SJCRH30 (cell line): ENCODE measurements around the gene CFAP52. TPM values are rescaled to one million over a fixed set of nuclear protein-coding genes. Genes with fewer than 3 reads are reported as not detected.
"Not testable (repeated sequence)": the region's sequence is repeated elsewhere in the genome, so short reads cannot be mapped to it uniquely, and the experiment has no call there.

Source experiments
- DNase-seq, 2 experiments: peaks; one replicate each; pipeline ENCODE4 v3.0.0-alpha.2; 2015 to 2020
- H3K27ac ChIP-seq: fragments of 250-450 bp; sonication (Bioruptor Pico); 2 replicates; pipeline ENCODE4 v1.5.1; 2020; ENCODE audit warnings: mild to moderate bottlenecking, moderate library complexity
- H3K27me3 ChIP-seq: fragments of 250-450 bp; sonication (Bioruptor Pico); 2 replicates; pipeline ENCODE4 v1.5.1; 2020; ENCODE audit warnings: mild to moderate bottlenecking, moderate library complexity
- H3K36me3 ChIP-seq: fragments of 250-450 bp; sonication (Bioruptor Pico); 2 replicates; pipeline ENCODE4 v1.5.1; 2020; ENCODE audit warnings: mild to moderate bottlenecking, moderate library complexity
- H3K4me1 ChIP-seq: fragments of 250-450 bp; sonication (Bioruptor Pico); 2 replicates; pipeline ENCODE4 v1.5.1; 2020; ENCODE audit warnings: mild to moderate bottlenecking, moderate library complexity
- H3K4me3 ChIP-seq: fragments of 250-450 bp; sonication (Bioruptor Pico); 2 replicates; pipeline ENCODE4 v1.5.1; 2020; ENCODE audit warnings: mild to moderate bottlenecking, moderate library complexity
- H3K9me3 ChIP-seq: fragments of 250-450 bp; sonication (Bioruptor Pico); replicated peaks from 2 replicates; pipeline ENCODE4 v1.5.1; 2020; ENCODE audit warnings: mild to moderate bottlenecking, moderate library complexity
- total RNA-seq: library from RNA; depleted of rRNA; stranded (reverse); fragments of >200 nt; shearing (Covaris generic); gene quantifications from 2 replicates; pipeline ENCODE4 v1.2.3, GENCODE V29; 2014

CFAP52 gene
- total RNA-seq, 1 experiment from 2014 or later: not detected

DNA sequence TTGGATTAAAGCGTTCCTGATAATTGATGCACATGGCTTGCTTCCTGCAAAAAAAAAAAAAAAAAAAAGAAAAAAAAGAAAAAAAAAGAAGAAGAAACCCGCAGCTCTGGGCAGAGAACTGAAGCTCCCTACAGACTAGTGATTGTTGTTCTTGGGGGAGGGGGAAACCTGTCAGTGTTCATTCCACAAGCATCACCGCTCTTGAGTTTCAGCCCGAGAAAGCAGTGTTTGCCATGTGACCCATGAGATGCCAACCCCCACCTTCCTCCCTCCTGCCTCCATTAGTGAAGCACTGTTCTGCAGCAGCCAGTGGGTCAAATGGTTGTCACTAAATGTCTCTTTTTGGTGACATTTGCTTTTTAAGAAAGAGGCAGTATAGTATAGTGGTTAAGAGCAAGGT is 70.6 kb downstream of the CFAP52 start:
- no peaks in the 10 kb centered on the region for H3K9me3 ChIP-seq
- no peak overlapping the region for H3K27ac ChIP-seq
- no peak overlapping the region for H3K4me3 ChIP-seq
- H3K36me3 ChIP-seq: no peaks in the 10 kb centered on the region
- DNase-seq: no peak
- H3K27me3 ChIP-seq: no peaks in the 10 kb centered on the region
- H3K4me1 ChIP-seq: no peaks in the 10 kb centered on the region

DNA sequence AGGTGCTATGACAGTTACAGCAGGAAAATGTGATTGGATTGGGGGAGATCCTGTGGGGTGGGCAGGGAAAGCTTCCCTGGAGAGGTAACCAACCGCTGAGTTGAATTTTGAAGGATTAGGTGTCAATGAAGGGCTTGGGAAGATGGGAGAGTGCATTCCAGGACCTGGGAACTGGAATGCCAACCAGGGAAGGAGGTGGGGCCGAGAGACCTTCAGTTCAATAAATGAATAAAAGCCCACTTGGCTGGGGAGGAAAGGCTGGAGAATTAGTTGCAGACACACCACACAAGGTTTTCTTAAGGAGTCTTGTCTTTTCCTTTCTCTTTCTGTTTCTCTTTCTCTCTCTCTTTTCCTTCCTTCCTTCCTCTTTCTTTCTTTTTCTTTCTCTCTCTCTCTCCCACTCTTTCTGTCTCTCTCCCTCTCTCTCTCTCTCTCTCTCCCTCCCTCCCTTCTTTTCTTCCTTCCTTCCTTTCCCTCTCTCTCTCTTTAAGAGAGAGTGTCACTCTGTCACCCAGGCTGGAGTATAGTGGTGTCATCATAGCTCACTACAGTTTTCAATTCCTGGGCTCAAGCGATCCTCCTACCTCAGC is 72.2 kb downstream of the CFAP52 start:
- Histone ChIP-seq H3K36me3 (no peaks in the 10 kb centered on the region), H3K27ac (no peak overlapping the region)

DNA sequence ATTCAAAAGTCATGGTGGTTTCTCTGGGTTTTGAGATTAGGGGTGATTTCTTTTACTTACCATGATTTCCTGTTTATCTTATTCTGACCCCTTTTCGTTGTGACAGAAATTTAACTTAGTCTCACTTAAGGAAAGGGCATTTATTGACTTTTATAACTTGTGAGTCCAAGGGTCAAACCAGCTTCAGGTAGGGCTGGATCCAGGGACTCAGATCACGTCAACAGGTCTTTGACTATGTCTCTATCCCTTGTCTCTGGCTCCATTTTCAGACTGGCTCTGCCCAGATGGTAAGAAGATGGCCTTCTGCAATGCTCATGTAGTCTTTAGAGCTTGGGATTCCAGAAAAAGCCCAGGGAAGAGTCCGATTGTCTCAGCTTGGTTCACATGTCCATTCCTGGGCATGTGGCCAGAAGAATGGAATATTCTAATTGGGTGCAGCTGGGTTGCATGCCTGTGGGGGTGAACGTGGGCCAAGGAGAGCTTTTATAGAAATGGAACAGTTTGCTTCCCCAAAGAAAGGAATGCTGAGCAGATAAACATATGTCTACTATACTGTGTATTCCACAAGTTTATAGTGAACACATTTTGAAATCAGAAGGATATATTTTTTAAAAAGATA is 82.3 kb downstream of the CFAP52 start:
- no peaks in the 10 kb centered on the region for H3K36me3 ChIP-seq
- no peak overlapping the region for H3K4me3 ChIP-seq
- H3K27me3 ChIP-seq: no peaks in the 10 kb centered on the region
- no peak overlapping the region for H3K27ac ChIP-seq
- no peak for DNase-seq
- H3K4me1 ChIP-seq: no peaks in the 10 kb centered on the region
- H3K9me3 ChIP-seq: no peaks in the 10 kb centered on the region

More for the DNA sequence above, 72.2 kb downstream of the CFAP52 start:
- H3K4me1 ChIP-seq: no peaks in the 10 kb centered on the region
- no peaks in the 10 kb centered on the region for H3K9me3 ChIP-seq
- no peak overlapping the region for H3K4me3 ChIP-seq
- no peak for DNase-seq
- no peaks in the 10 kb centered on the region for H3K27me3 ChIP-seq

DNA sequence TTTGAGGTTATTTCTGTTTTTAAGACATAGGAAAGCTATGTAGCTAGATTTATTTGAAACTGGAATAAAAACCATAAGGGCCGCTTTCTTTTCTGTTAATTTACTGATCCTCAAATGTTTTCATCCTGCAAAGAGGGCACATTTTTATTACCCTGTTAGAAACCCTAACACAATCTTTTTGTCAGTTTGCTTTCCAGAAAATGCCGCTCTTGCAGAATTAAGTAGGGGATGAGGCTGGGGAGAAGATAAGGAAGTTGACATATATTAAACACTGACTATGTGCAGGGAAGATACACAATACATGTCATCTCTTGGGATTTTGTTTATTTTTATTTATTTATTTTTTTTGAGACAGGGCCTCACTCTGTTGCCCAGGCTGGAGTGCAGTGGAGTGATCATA is 84.6 kb downstream of the CFAP52 start:
- Histone ChIP-seq H3K4me1 (no peaks in the 10 kb centered on the region), H3K36me3 (no peaks in the 10 kb centered on the region), H3K4me3 (no peak overlapping the region), H3K27me3 (no peaks in the 10 kb centered on the region), H3K27ac (no peak overlapping the region), H3K9me3 (no peaks in the 10 kb centered on the region)
- no peak for DNase-seq

DNA sequence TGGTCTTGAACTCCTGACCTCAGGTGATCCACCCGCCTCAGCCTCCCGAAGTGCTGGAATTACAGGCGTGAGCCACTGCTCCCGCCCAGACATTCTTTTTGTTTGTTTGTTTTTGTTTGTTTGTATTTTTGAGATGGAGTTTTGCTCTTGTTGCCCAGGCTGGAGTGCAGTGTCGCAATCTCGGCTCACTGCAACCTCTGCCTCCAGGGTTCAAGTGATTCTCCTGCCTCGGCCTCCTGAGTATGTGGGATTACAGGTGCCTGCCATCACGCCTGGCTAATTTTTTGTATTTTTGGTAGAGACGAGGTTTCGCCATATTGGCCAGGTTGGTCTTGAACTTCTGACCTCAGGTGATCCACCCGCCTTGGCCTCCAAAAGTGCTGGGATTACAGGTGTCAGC is 87.1 kb downstream of the CFAP52 start:
- H3K27me3 ChIP-seq, H3K9me3 ChIP-seq, DNase-seq, H3K27ac ChIP-seq, H3K4me3 ChIP-seq, H3K4me1 ChIP-seq, H3K36me3 ChIP-seq: not testable (repeated sequence)

DNA sequence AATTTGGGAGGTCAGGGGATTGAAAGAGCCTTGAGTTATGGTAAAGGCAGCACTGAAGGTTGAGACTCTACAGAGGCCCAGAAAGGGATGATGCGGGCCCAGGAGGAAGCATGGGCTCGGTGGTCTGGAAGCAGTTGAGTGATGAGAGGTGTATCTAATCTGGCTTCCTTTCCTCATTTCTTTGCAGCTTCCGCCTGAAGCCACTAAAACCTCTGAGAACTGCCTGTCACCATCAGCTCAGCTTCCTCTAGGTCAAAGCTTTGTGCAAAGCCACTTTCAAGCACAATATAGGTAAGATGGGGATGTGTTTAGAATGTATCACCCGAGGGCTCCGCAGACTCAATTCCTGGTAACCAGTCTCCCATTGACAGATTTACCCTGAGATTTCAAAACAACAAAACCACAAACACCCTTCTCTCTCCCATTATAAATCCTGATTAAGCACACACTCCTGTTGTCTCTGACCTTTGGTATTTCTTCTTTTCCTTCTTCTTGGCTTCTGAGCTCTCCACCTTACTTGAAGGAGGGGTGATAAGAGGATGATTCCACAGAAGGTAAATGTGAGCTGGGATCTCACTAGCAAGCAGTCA is 90.1 kb downstream of the CFAP52 start:
- H3K27me3 ChIP-seq: no peaks in the 10 kb centered on the region
- H3K9me3 ChIP-seq: no peaks in the 10 kb centered on the region
- H3K36me3 ChIP-seq: no peaks in the 10 kb centered on the region
- no peak for DNase-seq
- H3K4me3 ChIP-seq: no peak overlapping the region
- H3K4me1 ChIP-seq: no peaks in the 10 kb centered on the region
- no peak overlapping the region for H3K27ac ChIP-seq

DNA sequence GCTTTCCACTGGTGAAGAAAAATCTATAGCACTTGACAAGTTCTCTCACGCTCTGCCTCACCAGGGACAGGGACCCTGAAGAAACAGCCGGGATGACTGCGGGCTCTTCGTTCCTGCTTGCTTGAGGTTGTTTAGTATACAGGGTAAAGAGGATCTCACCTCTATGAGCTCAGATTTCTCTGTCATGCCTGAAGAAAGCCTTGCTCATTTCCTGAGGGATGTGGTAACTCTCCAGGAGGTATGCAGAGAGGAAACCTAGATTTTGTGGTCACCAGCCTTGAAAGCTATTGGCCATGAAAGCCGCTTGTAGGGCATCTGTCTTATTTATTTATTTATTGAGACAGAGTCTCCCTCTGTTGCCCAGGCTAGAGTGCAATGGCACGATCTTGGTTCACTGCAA is 92.1 kb downstream of the CFAP52 start:
- no peak overlapping the region for H3K27ac ChIP-seq
- H3K4me3 ChIP-seq: no peak overlapping the region
- H3K27me3 ChIP-seq: no peaks in the 10 kb centered on the region
- H3K36me3 ChIP-seq: no peaks in the 10 kb centered on the region
- no peak for DNase-seq
- no peaks in the 10 kb centered on the region for H3K9me3 ChIP-seq
- no peaks in the 10 kb centered on the region for H3K4me1 ChIP-seq

DNA sequence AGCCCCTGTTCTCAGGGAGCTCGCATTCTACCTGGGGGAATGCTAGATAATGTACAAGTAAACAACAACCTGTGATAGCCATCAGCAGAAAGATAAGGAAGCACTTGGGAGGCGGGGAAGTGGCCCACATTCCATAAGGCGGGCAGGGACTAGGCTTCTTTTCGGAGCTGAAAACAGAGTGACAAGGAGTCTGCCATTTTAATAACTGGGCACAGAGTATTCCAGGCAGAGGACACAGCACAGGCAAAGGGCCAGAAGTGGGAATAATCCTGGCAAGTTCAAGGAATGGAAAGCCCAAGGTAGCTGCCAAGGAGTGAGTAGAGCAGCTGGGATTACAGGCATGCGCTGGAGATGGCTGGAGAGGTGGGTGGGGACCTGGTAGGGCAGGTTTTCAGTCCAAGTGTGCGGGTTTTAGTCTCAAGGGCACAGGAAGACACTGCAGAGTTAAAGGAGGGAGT is 93.1 kb downstream of the CFAP52 start:
- Histone ChIP-seq H3K9me3 (no peaks in the 10 kb centered on the region), H3K27me3 (no peaks in the 10 kb centered on the region), H3K4me3 (no peak overlapping the region), H3K36me3 (no peaks in the 10 kb centered on the region), H3K27ac (no peak overlapping the region), H3K4me1 (no peaks in the 10 kb centered on the region)
- no peak for DNase-seq

DNA sequence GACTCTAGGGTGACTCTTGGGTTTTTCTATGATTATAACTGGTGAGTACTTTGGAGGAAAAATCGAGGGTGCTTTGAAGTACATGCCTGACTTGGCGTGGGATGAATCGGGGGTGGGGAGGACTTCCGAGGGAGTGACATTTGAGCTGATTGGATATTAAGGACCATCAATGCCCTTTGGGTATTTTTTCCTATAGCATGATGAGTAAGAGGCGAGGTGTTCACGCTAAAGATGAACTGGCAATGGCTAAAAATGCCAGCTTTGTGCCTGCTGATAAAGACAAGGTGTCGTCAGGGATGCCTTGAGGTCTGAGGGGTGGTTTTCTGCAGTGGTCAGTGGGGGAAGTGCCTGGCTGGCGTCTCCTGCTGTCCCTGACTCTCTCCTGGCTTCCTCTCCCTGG is 94.2 kb downstream of the CFAP52 start:
- no peak overlapping the region for H3K27ac ChIP-seq
- H3K4me3 ChIP-seq: no peak overlapping the region
- no peaks in the 10 kb centered on the region for H3K27me3 ChIP-seq
- H3K9me3 ChIP-seq: no peaks in the 10 kb centered on the region
- no peaks in the 10 kb centered on the region for H3K4me1 ChIP-seq
- no peaks in the 10 kb centered on the region for H3K36me3 ChIP-seq
- DNase-seq: no peak

DNA sequence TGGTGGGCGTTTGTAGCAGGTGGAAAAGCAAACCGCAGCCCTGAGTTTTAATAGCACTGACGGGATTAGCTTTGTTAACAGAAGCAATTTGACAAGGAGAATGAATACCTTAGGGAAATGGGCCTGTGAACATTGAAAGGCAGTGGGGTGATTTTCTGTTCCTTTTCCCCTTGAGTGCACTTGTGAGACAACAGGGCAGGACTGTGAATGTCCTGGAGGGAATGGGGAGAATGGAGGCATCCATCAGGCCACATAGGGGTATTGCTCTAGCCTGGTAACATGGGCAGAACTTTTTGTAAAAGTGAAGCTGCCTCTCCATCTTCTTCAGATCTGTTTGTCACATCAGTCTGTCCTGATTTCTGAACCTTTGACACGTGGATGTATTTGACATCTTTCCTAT is 95.1 kb downstream of the CFAP52 start:
- no peaks in the 10 kb centered on the region for H3K9me3 ChIP-seq
- H3K27me3 ChIP-seq: no peaks in the 10 kb centered on the region
- H3K36me3 ChIP-seq: no peaks in the 10 kb centered on the region
- H3K4me1 ChIP-seq: no peaks in the 10 kb centered on the region
- H3K4me3 ChIP-seq: no peak overlapping the region
- peak in 1 of 2 experiments; percentile 8 for DNase-seq
- H3K27ac ChIP-seq: no peak overlapping the region

DNA sequence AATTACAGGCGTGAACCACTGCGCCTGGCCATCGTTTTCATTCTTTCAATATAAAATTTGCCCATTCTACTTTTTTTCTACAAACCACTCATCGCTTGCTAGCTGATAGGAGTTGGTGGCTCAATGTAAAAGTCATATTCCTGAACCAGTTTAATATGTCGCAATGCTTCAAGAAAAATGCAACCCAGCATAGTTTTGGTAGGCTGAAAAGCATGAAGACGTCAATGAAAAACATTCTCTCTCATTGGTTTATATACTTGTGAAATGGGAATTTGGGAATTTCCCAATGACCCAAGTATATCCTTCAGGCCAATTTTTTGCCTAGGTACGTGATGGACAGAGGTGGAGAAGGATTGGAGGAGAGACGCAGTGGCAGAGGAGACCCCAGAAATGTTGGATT is 95.8 kb downstream of the CFAP52 start:
- no peaks in the 10 kb centered on the region for H3K36me3 ChIP-seq
- no peaks in the 10 kb centered on the region for H3K4me1 ChIP-seq
- H3K27ac ChIP-seq: no peak overlapping the region
- H3K4me3 ChIP-seq: no peak overlapping the region
- no peaks in the 10 kb centered on the region for H3K9me3 ChIP-seq
- no peak for DNase-seq
- H3K27me3 ChIP-seq: no peaks in the 10 kb centered on the region

DNA sequence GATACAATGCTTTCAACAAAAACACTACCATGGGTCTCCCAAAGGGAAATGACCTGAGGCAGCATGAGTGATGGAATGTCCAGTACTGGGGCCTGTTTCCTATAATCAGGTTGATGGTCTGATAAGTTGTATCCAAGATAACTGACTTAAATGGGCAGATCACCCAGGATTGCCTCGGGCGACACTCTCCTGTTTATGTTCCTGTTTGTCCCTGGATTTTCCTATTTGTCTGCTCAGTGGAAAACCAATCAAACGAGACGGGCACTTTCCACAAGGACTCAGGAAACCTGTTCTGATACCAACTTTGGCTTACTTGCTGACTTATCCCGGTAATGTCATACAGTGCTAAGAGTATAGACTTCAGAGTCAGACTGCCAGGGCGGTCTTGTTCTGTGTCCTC is 96.2 kb downstream of the CFAP52 start:
- no peak for DNase-seq
- no peak overlapping the region for H3K4me3 ChIP-seq

DNA sequence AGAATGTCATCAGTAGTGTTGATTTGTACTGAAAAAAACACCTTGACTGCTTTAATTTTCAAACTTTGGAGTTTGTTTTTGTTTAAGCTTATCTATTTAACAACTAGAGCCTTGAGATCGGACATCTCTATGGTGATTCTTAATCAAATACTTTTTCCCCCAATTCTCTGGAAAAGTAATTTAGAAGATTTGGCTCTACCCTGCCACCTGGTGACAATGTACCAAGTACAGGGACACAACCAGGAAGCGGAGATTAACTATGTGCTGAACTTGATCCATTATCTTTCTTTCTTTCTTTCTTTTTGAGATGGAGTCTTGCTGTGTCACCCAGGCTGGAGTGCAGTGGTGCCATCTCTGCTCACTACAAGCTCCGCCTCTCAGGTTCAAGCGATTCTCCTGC is 99.6 kb downstream of the CFAP52 start:
- Histone ChIP-seq H3K27me3 (no peaks in the 10 kb centered on the region), H3K36me3 (no peaks in the 10 kb centered on the region), H3K9me3 (no peaks in the 10 kb centered on the region), H3K4me3 (no peak overlapping the region), H3K4me1 (no peaks in the 10 kb centered on the region), H3K27ac (no peak overlapping the region)
- DNase-seq: no peak

More for the DNA sequence above, 96.2 kb downstream of the CFAP52 start:
- no peak overlapping the region for H3K27ac ChIP-seq
- no peaks in the 10 kb centered on the region for H3K4me1 ChIP-seq
- H3K36me3 ChIP-seq: no peaks in the 10 kb centered on the region
- no peaks in the 10 kb centered on the region for H3K9me3 ChIP-seq
- H3K27me3 ChIP-seq: no peaks in the 10 kb centered on the region

DNA sequence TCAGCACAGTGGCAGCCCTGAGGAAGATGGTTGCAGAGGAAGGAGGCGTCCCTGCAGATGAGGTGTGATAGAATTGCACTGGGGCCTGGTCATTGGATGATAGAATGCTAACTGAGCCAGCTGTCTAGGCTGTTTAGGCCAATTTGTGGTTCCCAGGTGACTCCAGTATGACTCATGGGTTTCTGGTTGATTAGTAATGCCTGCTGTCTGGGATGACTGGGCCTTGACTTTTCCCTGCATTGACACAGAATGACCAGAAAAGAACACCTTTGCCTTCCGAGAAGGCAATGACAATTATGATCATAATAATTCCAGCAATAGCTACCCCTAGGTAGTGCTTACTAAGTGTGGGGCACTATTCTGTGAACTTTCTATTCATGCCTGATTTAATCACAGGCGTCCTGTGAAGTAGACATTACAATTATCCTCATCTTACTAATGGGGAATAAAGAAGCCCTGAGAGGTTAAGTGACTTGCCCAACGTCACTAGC is 100.4 kb downstream of the CFAP52 start:
- H3K4me3 ChIP-seq: no peak overlapping the region
- H3K4me1 ChIP-seq: no peaks in the 10 kb centered on the region
- no peak for DNase-seq
- H3K36me3 ChIP-seq: no peaks in the 10 kb centered on the region
- H3K27ac ChIP-seq: no peak overlapping the region
- no peaks in the 10 kb centered on the region for H3K27me3 ChIP-seq
- no peaks in the 10 kb centered on the region for H3K9me3 ChIP-seq

DNA sequence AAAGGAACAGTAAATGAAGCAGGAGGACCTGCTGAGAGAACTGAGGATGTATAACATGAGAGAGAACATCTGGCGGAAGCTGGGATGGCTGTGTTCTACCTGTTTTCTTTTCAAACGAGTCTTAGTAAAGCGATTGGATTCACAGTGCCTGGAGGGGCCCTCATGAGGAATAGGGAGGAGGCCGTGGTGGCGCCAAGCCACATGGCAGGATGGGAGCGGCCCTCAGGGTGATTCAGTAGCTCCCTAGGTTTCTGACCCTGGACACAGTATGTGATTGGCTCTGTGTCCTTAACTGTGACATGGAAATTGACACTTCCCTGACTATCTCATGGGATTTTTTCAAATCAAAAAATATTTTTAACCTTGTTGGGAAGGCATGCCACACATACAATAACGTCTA is 101.0 kb downstream of the CFAP52 start:
- no peaks in the 10 kb centered on the region for H3K4me1 ChIP-seq
- no peaks in the 10 kb centered on the region for H3K9me3 ChIP-seq
- no peak for DNase-seq
- H3K4me3 ChIP-seq: no peak overlapping the region
- H3K27me3 ChIP-seq: no peaks in the 10 kb centered on the region
- H3K27ac ChIP-seq: no peak overlapping the region
- no peaks in the 10 kb centered on the region for H3K36me3 ChIP-seq

DNA sequence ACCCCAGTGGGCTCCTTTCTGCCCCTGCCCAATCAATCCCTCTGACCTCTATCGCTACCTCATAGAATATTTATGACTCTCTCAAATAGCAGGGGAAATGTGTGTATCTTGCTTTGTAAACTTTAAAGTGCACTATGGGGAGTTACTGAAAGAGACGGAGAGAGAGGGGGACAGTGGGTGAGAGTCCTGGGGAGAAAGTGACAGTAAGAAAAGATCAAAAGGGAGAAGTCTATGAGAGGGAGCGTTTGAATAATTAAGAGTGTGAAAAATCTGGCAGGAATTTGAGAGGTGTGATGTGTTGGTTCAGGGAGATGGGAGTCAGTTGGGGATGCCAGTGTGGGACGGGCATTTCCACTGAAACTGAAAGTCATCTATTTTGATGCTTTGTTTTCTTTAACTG is 101.5 kb downstream of the CFAP52 start:
- no peak for DNase-seq
- Histone ChIP-seq H3K4me3 (no peak overlapping the region), H3K9me3 (no peaks in the 10 kb centered on the region), H3K27me3 (no peaks in the 10 kb centered on the region), H3K4me1 (no peaks in the 10 kb centered on the region), H3K27ac (no peak overlapping the region), H3K36me3 (no peaks in the 10 kb centered on the region)
